ENCODE measurements around the gene RPS23. TPM values are rescaled to one million over a fixed set of nuclear protein-coding genes. Genes with fewer than 3 reads are reported as not detected.
"Not testable (repeated sequence)": the region's sequence is repeated elsewhere in the genome, so short reads cannot be mapped to it uniquely, and the experiment has no call there.

RPS23 gene
- total RNA-seq, 1 experiment from 2014 or later: 4,228 TPM

GRCh38 chr5:82283893-82284292 lies 5.7 kb upstream of the RPS23 start:
- Histone ChIP-seq H3K4me2 (ENCODE audit: low read depth, low read length, poor library complexity, severe bottlenecking) (no peak overlapping the region), H3K27ac (ENCODE audit: low read length) (no peak overlapping the region), H3K4me1 (ENCODE audit: low read length) (peaks cover 14% of the 10 kb centered on the region), H3K9me3 (ENCODE audit: low read length) (no peaks in the 10 kb centered on the region), H3K27me3 (ENCODE audit: low read length) (no peaks in the 10 kb centered on the region), H3K4me3 (ENCODE audit: low read length) (no peak overlapping the region), H3K36me3 (ENCODE audit: insufficient read depth, low read length) (no peaks in the 10 kb centered on the region), H4K20me1 (ENCODE audit: insufficient read depth, low read depth, low read length) (0 out of 2 replicates have a peak, but pooled peaks cover 7% of the 10 kb centered on the region), H3K9me2 (replicated peaks; ENCODE audit: insufficient read depth, low read length) (peaks cover 4% of the 10 kb centered on the region; the same call in 1 of the 2 replicates), H3K9ac (ENCODE audit: low read length) (no peak overlapping the region), H3K79me2 (ENCODE audit: low read length) (peaks cover 4% of the 10 kb centered on the region; the same call in 1 of the 2 replicates), H2AFZ (ENCODE audit: low read length) (no peak overlapping the region)
- no peak for DNase-seq

DNA sequence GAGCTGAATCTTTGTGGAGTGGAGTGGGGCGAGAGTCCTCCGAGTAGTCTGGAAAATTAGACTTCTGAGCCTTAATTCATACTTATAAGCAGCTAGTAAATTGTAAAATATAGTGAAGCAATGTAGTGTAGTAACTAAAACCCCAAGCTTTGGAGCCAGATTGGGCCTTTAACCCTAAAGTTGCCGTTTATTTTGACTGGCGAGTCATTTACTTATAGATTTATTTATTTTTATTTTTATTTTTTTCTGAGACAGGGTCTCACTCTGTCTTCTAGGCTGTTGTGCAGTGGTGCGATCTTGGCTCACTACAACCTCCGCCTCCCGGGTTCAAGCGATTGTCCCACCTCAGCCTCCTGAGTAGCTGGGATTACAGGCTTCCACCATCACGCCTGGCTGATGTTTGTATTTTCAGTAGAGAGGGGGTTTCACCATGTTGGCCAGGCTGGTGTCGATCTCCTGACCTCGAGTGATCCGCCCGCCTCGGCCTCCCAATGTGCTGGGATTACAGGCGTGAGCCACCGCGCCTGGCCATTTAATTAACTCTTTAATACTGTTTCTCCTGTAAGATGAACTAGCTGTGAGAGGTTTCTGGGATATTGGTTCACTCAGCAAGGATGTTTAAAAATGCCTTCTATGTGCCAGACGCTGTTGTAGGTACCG lies 687 bp upstream of the RPS23 start:
- Histone ChIP-seq H3K27me3 (ENCODE audit: low read length) (no peaks in the 10 kb centered on the region), H3K36me3 (ENCODE audit: insufficient read depth, low read length) (peaks cover 34% of the 10 kb centered on the region), H4K20me1 (ENCODE audit: insufficient read depth, low read depth, low read length) (peaks cover 4% of the 10 kb centered on the region; the same call in 1 of the 2 replicates), H3K79me2 (ENCODE audit: low read length) (peaks cover 34% of the 10 kb centered on the region), H3K4me1 (ENCODE audit: low read length) (peaks cover 44% of the 10 kb centered on the region), H3K9ac (ENCODE audit: low read length) (peak overlapping the region; percentile 97), H3K9me3 (ENCODE audit: low read length) (no peaks in the 10 kb centered on the region), H3K4me2 (ENCODE audit: low read depth, low read length, poor library complexity, severe bottlenecking) (peak overlapping the region; percentile 85), H3K4me3 (ENCODE audit: low read length) (peak overlapping the region; percentile 96), H2AFZ (ENCODE audit: low read length) (peak overlapping the region; percentile 90), H3K9me2 (replicated peaks; ENCODE audit: insufficient read depth, low read length) (peaks cover 4% of the 10 kb centered on the region; the same call in 1 of the 2 replicates), H3K27ac (ENCODE audit: low read length) (no peak overlapping the region)
- DNase-seq: no peak

- Histone ChIP-seq H3K27ac (ENCODE audit: low read length) (peak overlapping the region; percentile 88), H3K4me2 (ENCODE audit: low read depth, low read length, poor library complexity, severe bottlenecking) (peak overlapping the region; percentile 85), H3K9ac (ENCODE audit: low read length) (peak overlapping the region; percentile 97), H4K20me1 (ENCODE audit: insufficient read depth, low read depth, low read length) (peaks cover 4% of the 10 kb centered on the region; the same call in 1 of the 2 replicates), H3K9me3 (ENCODE audit: low read length) (no peaks in the 10 kb centered on the region), H3K27me3 (ENCODE audit: low read length) (no peaks in the 10 kb centered on the region), H3K9me2 (replicated peaks; ENCODE audit: insufficient read depth, low read length) (peaks cover 4% of the 10 kb centered on the region; the same call in 1 of the 2 replicates), H3K4me1 (ENCODE audit: low read length) (peaks cover 47% of the 10 kb centered on the region), H3K4me3 (ENCODE audit: low read length) (peak overlapping the region; percentile 96), H3K36me3 (ENCODE audit: insufficient read depth, low read length) (peaks cover 34% of the 10 kb centered on the region), H2AFZ (ENCODE audit: low read length) (no peak overlapping the region), H3K79me2 (ENCODE audit: low read length) (peaks cover 34% of the 10 kb centered on the region)
- peak; percentile 64 for DNase-seq
Observed at GRCh38 chr5:82277613-82277986, 554 bp downstream of the RPS23 start.

DNA sequence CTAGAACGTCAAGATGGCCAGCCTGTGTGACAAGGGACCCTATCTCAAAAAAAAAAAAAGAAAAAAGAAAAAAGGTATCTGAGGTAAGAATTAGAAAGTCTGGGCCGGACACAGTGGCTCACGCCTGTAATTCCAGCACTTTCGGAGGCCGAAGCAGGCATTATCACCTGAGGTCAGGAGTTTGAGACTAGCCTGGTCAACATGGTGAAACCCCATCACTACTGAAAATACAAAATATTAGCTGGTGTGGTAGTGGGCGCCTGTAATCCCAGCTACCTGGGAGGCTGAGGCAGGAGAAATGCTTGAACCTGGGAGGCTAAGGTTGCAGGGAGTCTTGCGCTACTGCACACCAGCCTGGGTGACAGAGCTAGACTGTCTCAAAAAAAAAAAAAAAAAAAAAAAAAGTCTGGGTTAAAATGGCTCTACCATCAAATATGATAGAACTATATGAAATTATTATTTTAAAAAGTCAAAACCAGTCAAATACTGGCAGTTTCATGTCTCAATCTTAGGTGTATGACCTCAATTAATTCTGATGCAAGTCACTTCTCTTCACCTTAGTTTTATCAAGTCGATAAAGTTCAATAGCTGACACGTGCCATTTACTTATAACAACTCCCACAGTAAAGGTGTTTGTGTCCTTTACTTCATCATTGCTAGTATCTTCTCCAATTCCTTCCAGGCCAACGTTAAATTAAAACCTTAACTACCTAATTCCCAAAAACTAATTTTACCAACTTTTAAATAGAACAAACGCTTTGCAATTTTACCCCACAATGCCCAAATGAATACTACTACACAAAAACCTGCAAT lies 1.1 kb downstream of the RPS23 start:
- peaks cover 34% of the 10 kb centered on the region for H3K79me2 ChIP-seq (ENCODE audit: low read length)
- no peak for DNase-seq
- H3K9me2 ChIP-seq (replicated peaks; ENCODE audit: insufficient read depth, low read length): peaks cover 4% of the 10 kb centered on the region; the same call in 1 of the 2 replicates
- H3K4me3 ChIP-seq (ENCODE audit: low read length): peak overlapping the region; percentile 96
- peak overlapping the region; percentile 88 for H3K27ac ChIP-seq (ENCODE audit: low read length)
- H3K9me3 ChIP-seq (ENCODE audit: low read length): no peaks in the 10 kb centered on the region
- no peak overlapping the region for H2AFZ ChIP-seq (ENCODE audit: low read length)
- H3K9ac ChIP-seq (ENCODE audit: low read length): peak overlapping the region; percentile 97
- peaks cover 4% of the 10 kb centered on the region; the same call in 1 of the 2 replicates for H4K20me1 ChIP-seq (ENCODE audit: insufficient read depth, low read depth, low read length)
- H3K36me3 ChIP-seq (ENCODE audit: insufficient read depth, low read length): peaks cover 34% of the 10 kb centered on the region
- H3K27me3 ChIP-seq (ENCODE audit: low read length): no peaks in the 10 kb centered on the region
- H3K4me1 ChIP-seq (ENCODE audit: low read length): peaks cover 47% of the 10 kb centered on the region
- peak overlapping the region; percentile 85 for H3K4me2 ChIP-seq (ENCODE audit: low read depth, low read length, poor library complexity, severe bottlenecking)

DNA sequence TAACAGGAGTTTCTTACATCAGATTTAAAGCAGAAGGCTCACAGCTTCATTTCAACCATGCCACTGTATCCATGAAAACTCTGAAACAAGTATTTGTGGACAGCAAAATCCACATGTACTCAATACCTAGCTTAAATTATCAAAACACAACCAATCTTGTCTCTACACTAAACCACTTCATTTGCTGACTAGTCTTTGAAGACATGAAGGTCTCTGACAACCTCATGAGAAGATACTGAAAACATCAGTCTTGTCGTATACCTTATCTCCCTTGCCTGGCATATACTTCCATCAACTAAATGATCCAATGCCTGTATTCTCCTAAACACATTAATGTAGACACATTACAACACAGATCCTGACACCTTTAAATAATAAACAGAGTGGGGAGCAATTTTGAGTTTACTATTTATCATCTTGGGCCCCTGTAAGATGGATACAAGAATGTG lies 2.9 kb downstream of the RPS23 start:
- Histone ChIP-seq H3K9me3 (ENCODE audit: low read length) (no peaks in the 10 kb centered on the region), H3K4me3 (ENCODE audit: low read length) (no peak overlapping the region), H2AFZ (ENCODE audit: low read length) (no peak overlapping the region), H3K9ac (ENCODE audit: low read length) (no peak overlapping the region), H3K36me3 (ENCODE audit: insufficient read depth, low read length) (peaks cover 34% of the 10 kb centered on the region), H3K4me2 (ENCODE audit: low read depth, low read length, poor library complexity, severe bottlenecking) (no peak overlapping the region), H3K27ac (ENCODE audit: low read length) (no peak overlapping the region), H3K9me2 (replicated peaks; ENCODE audit: insufficient read depth, low read length) (no peaks in the 10 kb centered on the region; the same call in 1 of the 2 replicates), H3K4me1 (ENCODE audit: low read length) (peaks cover 47% of the 10 kb centered on the region), H3K27me3 (ENCODE audit: low read length) (no peaks in the 10 kb centered on the region), H4K20me1 (ENCODE audit: insufficient read depth, low read depth, low read length) (peaks cover 4% of the 10 kb centered on the region; the same call in 1 of the 2 replicates), H3K79me2 (ENCODE audit: low read length) (peaks cover 34% of the 10 kb centered on the region)
- no peak for DNase-seq

GRCh38 chr5:82274343-82275211 lies 3.6 kb downstream of the RPS23 start:
- H3K4me1 ChIP-seq (ENCODE audit: low read length): peaks cover 44% of the 10 kb centered on the region
- no peak overlapping the region for H3K4me2 ChIP-seq (ENCODE audit: low read depth, low read length, poor library complexity, severe bottlenecking)
- no peak for DNase-seq
- H3K27me3 ChIP-seq (ENCODE audit: low read length): no peaks in the 10 kb centered on the region
- H3K27ac ChIP-seq (ENCODE audit: low read length): peak overlapping the region; percentile 46
- no peaks in the 10 kb centered on the region for H3K9me3 ChIP-seq (ENCODE audit: low read length)
- no peak overlapping the region for H2AFZ ChIP-seq (ENCODE audit: low read length)
- peaks cover 39% of the 10 kb centered on the region for H3K36me3 ChIP-seq (ENCODE audit: insufficient read depth, low read length)
- no peak overlapping the region for H3K9ac ChIP-seq (ENCODE audit: low read length)
- peaks cover 4% of the 10 kb centered on the region; the same call in 1 of the 2 replicates for H4K20me1 ChIP-seq (ENCODE audit: insufficient read depth, low read depth, low read length)
- no peak overlapping the region for H3K4me3 ChIP-seq (ENCODE audit: low read length)
- H3K79me2 ChIP-seq (ENCODE audit: low read length): peaks cover 34% of the 10 kb centered on the region
- H3K9me2 ChIP-seq (replicated peaks; ENCODE audit: insufficient read depth, low read length): no peaks in the 10 kb centered on the region; the same call in 1 of the 2 replicates

- Histone ChIP-seq H3K4me1 (ENCODE audit: low read length) (peaks cover 37% of the 10 kb centered on the region), H3K36me3 (ENCODE audit: insufficient read depth, low read length) (peaks cover 50% of the 10 kb centered on the region), H3K79me2 (ENCODE audit: low read length) (peaks cover 30% of the 10 kb centered on the region), H3K27ac (ENCODE audit: low read length) (peak overlapping the region; percentile 46)
- H4K20me1 ChIP-seq (ENCODE audit: insufficient read depth, low read depth, low read length); H3K4me2 ChIP-seq (ENCODE audit: low read depth, low read length, poor library complexity, severe bottlenecking); H2AFZ ChIP-seq (ENCODE audit: low read length); H3K9me2 ChIP-seq (replicated peaks; ENCODE audit: insufficient read depth, low read length); H3K9me3 ChIP-seq (ENCODE audit: low read length); H3K4me3 ChIP-seq (ENCODE audit: low read length); H3K9ac ChIP-seq (ENCODE audit: low read length); H3K27me3 ChIP-seq (ENCODE audit: low read length): not testable (repeated sequence)
- DNase-seq: peak; percentile 71
Observed at GRCh38 chr5:82273426-82273825, 4.7 kb downstream of the RPS23 start.

Data from Karpas-422 (cell line).